Activated CD8-positive, alpha-beta memory T cell treated with anti-CD3 and anti-CD28 coated beads for 4 hours (primary cell): ENCODE data around the gene SRM.
"Not testable (repeated sequence)": the region's sequence is repeated elsewhere in the genome, so short reads cannot be mapped to it uniquely, and the experiment has no call there.

ENCODE experiments used
- DNase-seq, 2 donors: peaks; one replicate each; pipeline ENCODE4 v3.0.0-alpha.2; 2020; ENCODE audit warnings: low read depth in 2 of 2

The SRM gene

GRCh38 chr1:11059968-11060830 lies at the start of gene SRM:
Gene SRM (minus strand): TSS chr1:11060018. CDS start chr1:11059943, 75 bp downstream.
- peak; percentile 82 to 83 for DNase-seq

GRCh38 chr1:11109047-11109760 lies 49.4 kb upstream of the SRM start:
- no peak for DNase-seq

GRCh38 chr1:11107599-11107998 lies 47.8 kb upstream of the SRM start:
- no peak for DNase-seq

- no peak for DNase-seq
Observed at GRCh38 chr1:11105586-11105985, 45.8 kb upstream of the SRM start.

GRCh38 chr1:11101347-11101746 lies 41.5 kb upstream of the SRM start:
- no peak for DNase-seq

GRCh38 chr1:11100806-11101205 lies 41.0 kb upstream of the SRM start:
- not testable (repeated sequence) for DNase-seq

- no peak for DNase-seq
Observed at GRCh38 chr1:11100149-11100493, 40.3 kb upstream of the SRM start.

GRCh38 chr1:11099310-11100148 lies 39.7 kb upstream of the SRM start, which contains the start of gene EXOSC10:
Gene EXOSC10 (minus strand): TSS chr1:11099869. CDS start chr1:11099831, 38 bp downstream.
- peak; percentile 89 to 93 for DNase-seq

- DNase-seq: no peak
Observed at GRCh38 chr1:11098931-11099309, 39.1 kb upstream of the SRM start.

GRCh38 chr1:11083784-11084183 lies 24.0 kb upstream of the SRM start:
- not testable (repeated sequence) for DNase-seq

GRCh38 chr1:11080931-11081330 lies 21.1 kb upstream of the SRM start:
- no peak for DNase-seq

- no peak for DNase-seq
Observed at GRCh38 chr1:11078631-11079030, 18.8 kb upstream of the SRM start.

GRCh38 chr1:11073398-11073797 lies 13.6 kb upstream of the SRM start:
- DNase-seq: not testable (repeated sequence)

- DNase-seq: no peak
Observed at GRCh38 chr1:11072216-11072917, 12.5 kb upstream of the SRM start.

- no peak for DNase-seq
Observed at GRCh38 chr1:11071463-11072215, 11.8 kb upstream of the SRM start.

- no peak for DNase-seq
Observed at GRCh38 chr1:11070876-11071275, 11.1 kb upstream of the SRM start.

GRCh38 chr1:11068600-11069473 lies 9.0 kb upstream of the SRM start:
- no peak for DNase-seq

- DNase-seq: no peak
Observed at GRCh38 chr1:11067716-11068599, 8.1 kb upstream of the SRM start.

GRCh38 chr1:11065796-11066195 lies 6.0 kb upstream of the SRM start:
- DNase-seq: no peak
